ENCODE measurements around the gene SLC38A7. TPM values are rescaled to one million over a fixed set of nuclear protein-coding genes. Genes with fewer than 3 reads are reported as not detected.
A peak's percentile ranks its signal among the peaks of the same experiment; 100 is the strongest.

The SLC38A7 gene, protein sequence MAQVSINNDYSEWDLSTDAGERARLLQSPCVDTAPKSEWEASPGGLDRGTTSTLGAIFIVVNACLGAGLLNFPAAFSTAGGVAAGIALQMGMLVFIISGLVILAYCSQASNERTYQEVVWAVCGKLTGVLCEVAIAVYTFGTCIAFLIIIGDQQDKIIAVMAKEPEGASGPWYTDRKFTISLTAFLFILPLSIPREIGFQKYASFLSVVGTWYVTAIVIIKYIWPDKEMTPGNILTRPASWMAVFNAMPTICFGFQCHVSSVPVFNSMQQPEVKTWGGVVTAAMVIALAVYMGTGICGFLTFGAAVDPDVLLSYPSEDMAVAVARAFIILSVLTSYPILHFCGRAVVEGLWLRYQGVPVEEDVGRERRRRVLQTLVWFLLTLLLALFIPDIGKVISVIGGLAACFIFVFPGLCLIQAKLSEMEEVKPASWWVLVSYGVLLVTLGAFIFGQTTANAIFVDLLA
- 23.4 and 27.9 TPM in 2 replicates for total RNA-seq

DNA sequence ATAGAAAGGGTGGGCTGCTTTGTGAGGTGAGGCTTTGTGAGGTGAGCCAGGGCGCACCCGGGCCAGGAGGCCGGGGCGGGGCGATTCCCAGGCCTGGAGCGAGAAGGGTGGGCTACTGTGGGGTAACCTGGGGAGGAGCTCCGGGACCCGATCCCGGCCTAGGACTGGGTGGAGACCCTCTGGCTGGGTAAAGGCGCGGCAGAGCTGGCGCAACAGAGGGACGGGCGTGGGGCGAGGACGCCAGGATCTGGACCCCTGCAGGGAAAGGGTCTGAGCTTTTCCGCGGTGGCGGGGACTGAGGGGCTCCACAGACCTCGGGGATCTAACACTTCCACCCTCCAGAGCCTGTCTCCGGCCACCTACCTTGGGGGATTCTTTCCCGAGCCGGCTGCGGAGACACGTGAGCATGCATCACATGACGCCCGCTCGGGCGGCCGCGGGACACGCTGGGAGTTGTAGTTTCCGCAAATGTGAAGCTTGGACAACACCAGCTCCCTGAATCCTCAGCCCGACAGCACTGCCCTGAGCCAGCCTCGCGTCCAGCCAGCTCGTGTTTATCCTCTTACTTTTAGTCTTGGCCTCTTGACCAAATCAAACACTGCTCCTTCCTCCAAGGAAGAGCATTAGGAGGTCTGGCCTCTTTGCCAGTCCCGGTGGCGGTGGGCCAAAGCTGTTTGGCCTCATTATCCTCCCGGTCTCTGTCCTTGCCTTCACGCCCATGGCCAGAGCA is at the start of gene SLC38A7:
Gene SLC38A7 (minus strand): TSS at position 417 of the 730 bp plus-strand sequence. CDS start 4,644 bp downstream, outside the sequence.
- DNase-seq (ENCODE audit: low read depth) (peak; percentile 67), FAIRE-seq (no peak)
- peaks cover 4% of the 10 kb centered on the region for H3K36me3 ChIP-seq (ENCODE audit: control insufficient read depth, insufficient read depth, low read length)
- no peaks in the 10 kb centered on the region for H3K27me3 ChIP-seq (ENCODE audit: control insufficient read depth, insufficient read depth, low read length)
- TF ChIP-seq, protein P1, sequence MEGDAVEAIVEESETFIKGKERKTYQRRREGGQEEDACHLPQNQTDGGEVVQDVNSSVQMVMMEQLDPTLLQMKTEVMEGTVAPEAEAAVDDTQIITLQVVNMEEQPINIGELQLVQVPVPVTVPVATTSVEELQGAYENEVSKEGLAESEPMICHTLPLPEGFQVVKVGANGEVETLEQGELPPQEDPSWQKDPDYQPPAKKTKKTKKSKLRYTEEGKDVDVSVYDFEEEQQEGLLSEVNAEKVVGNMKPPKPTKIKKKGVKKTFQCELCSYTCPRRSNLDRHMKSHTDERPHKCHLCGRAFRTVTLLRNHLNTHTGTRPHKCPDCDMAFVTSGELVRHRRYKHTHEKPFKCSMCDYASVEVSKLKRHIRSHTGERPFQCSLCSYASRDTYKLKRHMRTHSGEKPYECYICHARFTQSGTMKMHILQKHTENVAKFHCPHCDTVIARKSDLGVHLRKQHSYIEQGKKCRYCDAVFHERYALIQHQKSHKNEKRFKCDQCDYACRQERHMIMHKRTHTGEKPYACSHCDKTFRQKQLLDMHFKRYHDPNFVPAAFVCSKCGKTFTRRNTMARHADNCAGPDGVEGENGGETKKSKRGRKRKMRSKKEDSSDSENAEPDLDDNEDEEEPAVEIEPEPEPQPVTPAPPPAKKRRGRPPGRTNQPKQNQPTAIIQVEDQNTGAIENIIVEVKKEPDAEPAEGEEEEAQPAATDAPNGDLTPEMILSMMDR (IDR thresholded peaks at IDR 0.05; ENCODE audit: insufficient read depth, low read length, severe bottlenecking): no peak
- peak within 1 kb of the TSS; percentile 98 for H3K4me3 ChIP-seq (ENCODE audit: low read depth, low read length)

DNA sequence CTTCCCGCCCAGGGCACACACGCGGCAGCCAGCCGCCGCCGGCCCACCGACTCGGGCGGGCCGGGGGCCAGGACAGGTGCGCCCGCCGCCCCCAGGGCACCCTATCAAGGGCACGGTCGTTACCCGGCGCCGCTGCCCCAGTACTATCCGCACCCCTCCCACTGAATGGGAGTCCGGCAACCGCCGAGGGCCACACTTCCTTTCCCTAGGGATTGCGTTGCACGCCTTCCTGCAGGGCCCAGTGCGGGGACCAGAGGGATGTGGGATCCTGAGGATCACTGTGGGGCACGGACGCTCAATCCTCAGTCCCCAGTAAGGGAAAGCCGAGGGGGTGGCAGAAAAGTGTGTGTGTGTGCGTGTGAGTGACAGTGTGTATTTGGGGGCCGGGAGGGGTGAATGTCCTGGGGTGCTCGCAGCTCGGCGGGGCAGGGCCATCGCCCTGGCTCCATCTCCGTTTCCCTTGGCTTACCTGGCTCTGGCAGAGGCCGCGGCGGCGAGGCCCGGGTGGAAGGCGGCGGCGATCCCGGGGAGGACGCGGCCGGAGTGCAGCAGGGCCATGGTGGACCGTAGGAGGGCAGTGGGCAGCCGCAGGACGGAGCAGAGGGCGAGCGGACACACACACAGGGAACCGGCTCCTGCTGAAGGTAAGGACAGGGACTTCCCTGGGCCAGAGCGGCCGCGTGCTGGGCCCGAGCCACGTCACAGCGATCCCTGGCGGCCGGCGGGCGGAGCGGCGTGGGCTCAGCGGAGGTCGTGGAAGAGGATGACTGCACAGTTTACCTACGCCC is 49.3 kb upstream of the SLC38A7 start, which contains the start of gene GOT2:
Gene GOT2 (minus strand): TSS at position 646 of the 788 bp plus-strand sequence. CDS start 88 bp downstream, at position 558.
- FAIRE-seq (no peak), DNase-seq (ENCODE audit: low read depth) (peak; percentile 69)
- no peaks in the 10 kb centered on the region for H3K27me3 ChIP-seq (ENCODE audit: control insufficient read depth, insufficient read depth, low read length)
- peaks cover 1% of the 10 kb centered on the region for H3K36me3 ChIP-seq (ENCODE audit: control insufficient read depth, insufficient read depth, low read length)
- peak within 1 kb of the TSS; percentile 84 for H3K4me3 ChIP-seq (ENCODE audit: low read depth, low read length)
- TF ChIP-seq, protein P1 (IDR thresholded peaks at IDR 0.05; ENCODE audit: insufficient read depth, low read length, severe bottlenecking): peak; percentile 99

DNA sequence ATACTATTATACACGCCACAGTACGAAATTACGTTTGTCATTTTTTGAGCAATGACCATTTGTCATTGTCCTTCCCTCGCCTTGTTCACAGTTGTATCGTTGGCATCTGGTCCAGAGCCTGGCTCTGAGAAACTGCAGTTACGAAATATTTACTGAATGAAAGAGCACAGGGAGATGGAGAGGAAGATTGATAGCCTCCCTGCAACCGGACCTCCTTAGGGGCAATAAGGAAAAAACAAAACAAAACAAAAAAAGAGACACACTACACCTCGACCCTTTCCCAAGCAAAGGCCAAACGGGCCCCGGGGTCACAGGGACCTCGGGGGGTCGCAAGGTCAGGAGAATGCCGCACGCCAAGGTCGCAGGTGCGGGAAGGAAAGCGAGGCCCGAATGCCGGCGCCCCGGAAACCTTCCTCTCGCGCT is 48.7 kb upstream of the SLC38A7 start:
- H3K27me3 ChIP-seq (ENCODE audit: control insufficient read depth, insufficient read depth, low read length): no peaks in the 10 kb centered on the region

DNA sequence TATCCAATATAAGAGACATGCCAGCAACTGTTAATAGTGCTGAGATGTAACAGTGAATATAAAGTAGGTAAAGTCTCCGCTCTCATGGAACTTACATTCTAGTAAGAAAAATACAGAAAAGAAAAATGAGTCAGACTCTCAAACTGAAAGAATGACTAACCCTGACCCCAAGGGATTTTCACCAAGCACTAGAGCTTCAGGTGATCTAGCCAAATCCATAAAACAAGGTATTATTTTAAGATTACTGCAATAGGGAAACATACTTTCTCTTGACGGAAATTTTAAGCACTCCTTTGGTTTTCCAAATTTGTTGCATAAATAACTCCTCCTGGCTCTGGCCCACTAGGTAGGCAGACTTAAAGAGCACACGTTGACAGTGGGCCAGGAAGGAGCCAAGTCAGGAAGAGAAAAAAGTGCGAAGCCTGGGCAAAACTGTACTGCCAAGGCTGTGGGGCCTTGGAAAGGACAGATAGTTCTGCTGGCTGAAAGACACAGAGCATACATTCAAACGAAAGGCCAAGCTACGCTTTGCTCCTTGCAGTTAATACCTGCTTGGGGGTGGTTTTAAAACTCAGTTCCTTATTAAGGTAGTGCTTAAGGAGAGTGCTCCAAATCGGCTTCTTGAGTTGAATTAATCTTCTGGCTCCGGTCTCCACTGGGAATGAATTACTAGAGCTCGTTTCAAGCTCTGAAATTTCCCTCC is 48.1 kb upstream of the SLC38A7 start:
- H3K27me3 ChIP-seq (ENCODE audit: control insufficient read depth, insufficient read depth, low read length): no peaks in the 10 kb centered on the region
- DNase-seq (ENCODE audit: low read depth) (peak; percentile 80), FAIRE-seq (no peak)
- peak overlapping the region; percentile 84 for H3K4me3 ChIP-seq (ENCODE audit: low read depth, low read length)
- TF ChIP-seq, protein P1 (IDR thresholded peaks at IDR 0.05; ENCODE audit: insufficient read depth, low read length, severe bottlenecking): no peak
- peaks cover 1% of the 10 kb centered on the region for H3K36me3 ChIP-seq (ENCODE audit: control insufficient read depth, insufficient read depth, low read length)

More for the DNA sequence above, 48.7 kb upstream of the SLC38A7 start:
- H3K36me3 ChIP-seq (ENCODE audit: control insufficient read depth, insufficient read depth, low read length): peaks cover 1% of the 10 kb centered on the region
- FAIRE-seq (no peak), DNase-seq (ENCODE audit: low read depth) (peak; percentile 25)
- H3K4me3 ChIP-seq (ENCODE audit: low read depth, low read length): peak overlapping the region; percentile 84
- TF ChIP-seq, protein P1 (IDR thresholded peaks at IDR 0.05; ENCODE audit: insufficient read depth, low read length, severe bottlenecking): no peak

Measured in bronchial epithelial cell (primary cell).